Calu3 (cell line): ENCODE measurements around the gene PILRA. TPM values are rescaled to one million over a fixed set of nuclear protein-coding genes. Genes with fewer than 3 reads are reported as not detected.

ENCODE experiments used
- BruUV-seq: library from RNA; stranded (reverse); fragments of 400-500 nt; replicated peaks from 2 replicates; lab custom pipeline; 2021; lab: Mats Ljungman, UMichigan
- CTCF ChIA-PET: fragments of 300-600 bp; sonication (Branson Sonifier 250); formaldehyde crosslinking; loops from one replicate; lab custom pipeline; 2022; ENCODE audit warnings: antibody characterized with exemption; lab: Charles Lee
- DNase-seq: peaks from one replicate; pipeline ENCODE4 v3.0.0; 2022
- H3K27ac Mint-ChIP-seq: one replicate; pipeline ENCODE4 v1.8.0; 2022; ENCODE audit warnings: mixed read lengths; ENCODE audit not compliant: unreplicated experiment
- H3K27me3 Mint-ChIP-seq: one replicate; pipeline ENCODE4 v1.8.0; 2022; ENCODE audit warnings: mixed read lengths; ENCODE audit not compliant: unreplicated experiment
- H3K36me3 Mint-ChIP-seq: one replicate; pipeline ENCODE4 v1.8.0; 2022; ENCODE audit warnings: mild to moderate bottlenecking, moderate library complexity, mixed read lengths; ENCODE audit not compliant: insufficient read depth, unreplicated experiment
- H3K4me1 Mint-ChIP-seq: one replicate; pipeline ENCODE4 v1.8.0; 2022; ENCODE audit warnings: mild to moderate bottlenecking, low read depth, mixed read lengths; ENCODE audit not compliant: unreplicated experiment
- H3K4me3 Mint-ChIP-seq: one replicate; pipeline ENCODE4 v1.8.0; 2022; ENCODE audit warnings: mild to moderate bottlenecking, low read depth, moderate library complexity, mixed read lengths; ENCODE audit not compliant: unreplicated experiment
- H3K9me3 Mint-ChIP-seq: one replicate; pipeline ENCODE4 v1.8.0; 2022; ENCODE audit warnings: low read depth, mixed read lengths; ENCODE audit not compliant: unreplicated experiment
- CTCF ChIP-seq: fragments of 200-600 bp; IDR thresholded peaks from one replicate; pipeline ENCODE4 v1.8.0; 2022; ENCODE audit warnings: antibody characterized with exemption; ENCODE audit not compliant: unreplicated experiment
- intact Hi-C: fragments of 100-400 bp; cut with micrococcal nuclease; formaldehyde crosslinking; loops from one replicate; pipeline ENCODE4 v1.10.0; 2022; ENCODE audit not compliant: unreplicated experiment
- total RNA-seq: library from RNA; stranded (reverse); gene quantifications from 2 replicates; pipeline ENCODE4 v1.2.3, GENCODE V29; 2022

The PILRA gene
- total RNA-seq, 1 experiment from 2014 or later: 3.1 TPM

GRCh38 chr7:100393233-100393905, 20.1 kb downstream of the PILRA start:
- TF ChIP-seq CTCF: no peak
- H3K36me3 Mint-ChIP-seq: peaks cover 5% of the 10 kb centered on the region
- DNase-seq: no peak
- no peak overlapping the region for H3K27ac Mint-ChIP-seq
- H3K9me3 Mint-ChIP-seq: no peaks in the 10 kb centered on the region
- BruUV-seq: no TSS peak
- peaks cover 61% of the 10 kb centered on the region for H3K27me3 Mint-ChIP-seq
- H3K4me3 Mint-ChIP-seq: no peak overlapping the region
- no peaks in the 10 kb centered on the region for H3K4me1 Mint-ChIP-seq
- CTCF ChIA-PET: no interaction called here
- intact Hi-C loops: no loop called here

GRCh38 chr7:100394077-100394476, 20.8 kb downstream of the PILRA start:
- Mint-ChIP-seq H3K4me3 (no peak overlapping the region), H3K9me3 (no peaks in the 10 kb centered on the region), H3K27me3 (peaks cover 64% of the 10 kb centered on the region), H3K4me1 (no peaks in the 10 kb centered on the region), H3K36me3 (peaks cover 5% of the 10 kb centered on the region), H3K27ac (no peak overlapping the region)
- no peak for TF ChIP-seq CTCF
- intact Hi-C loops: no loop called here
- DNase-seq: no peak
- BruUV-seq: no TSS peak
- CTCF ChIA-PET: no interaction called here

GRCh38 chr7:100396421-100396982, 23.2 kb downstream of the PILRA start:
- CTCF ChIA-PET: no interaction called here
- H3K4me3 Mint-ChIP-seq: no peak overlapping the region
- TF ChIP-seq CTCF: no peak
- no peaks in the 10 kb centered on the region for H3K4me1 Mint-ChIP-seq
- H3K9me3 Mint-ChIP-seq: no peaks in the 10 kb centered on the region
- intact Hi-C loops: no loop called here
- no peaks in the 10 kb centered on the region for H3K36me3 Mint-ChIP-seq
- no peak overlapping the region for H3K27ac Mint-ChIP-seq
- peaks cover 45% of the 10 kb centered on the region for H3K27me3 Mint-ChIP-seq
- no peak for DNase-seq
- BruUV-seq: no TSS peak

- intact Hi-C loops: no loop called here
- no TSS peak for BruUV-seq
- Mint-ChIP-seq H3K36me3 (no peaks in the 10 kb centered on the region), H3K9me3 (no peaks in the 10 kb centered on the region), H3K4me1 (no peaks in the 10 kb centered on the region), H3K27ac (no peak overlapping the region), H3K27me3 (peaks cover 37% of the 10 kb centered on the region), H3K4me3 (no peak overlapping the region)
- CTCF ChIA-PET: no interaction called here
- no peak for TF ChIP-seq CTCF
- DNase-seq: no peak
These were observed 24.2 kb downstream of the PILRA start for GRCh38 chr7:100397315-100398081.
